ENCODE data around the gene ENPP7.

ENPP7 gene

GRCh38 chr17:79765708-79766107, 35.0 kb downstream of the ENPP7 start:
- TF ChIP-seq FOXP2 (optimal IDR thresholded peaks at IDR 0.05; ENCODE audit: borderline replicate concordance, extremely low read depth, extremely low read length, insufficient read depth) = no peak
- no peak for TF ChIP-seq POLR2AphosphoS5 (IDR thresholded peaks at IDR 0.05; ENCODE audit: low read depth, low read length)
- TF ChIP-seq REST (IDR thresholded peaks at IDR 0.05; ENCODE audit: insufficient read depth in 1 of 2, low read depth in 2 of 2, low read length in 2 of 2) = no peak
- TF ChIP-seq TAF1 (IDR thresholded peaks at IDR 0.05; ENCODE audit: borderline replicate concordance, insufficient read depth, low read length) = no peak
- no peak for TF ChIP-seq SIN3A (IDR thresholded peaks at IDR 0.05; ENCODE audit: borderline replicate concordance, insufficient read depth, low read length)

GRCh38 chr17:79769570-79770506, 39.1 kb downstream of the ENPP7 start:
- TF ChIP-seq REST (IDR thresholded peaks at IDR 0.05; ENCODE audit: insufficient read depth in 1 of 2, low read depth in 2 of 2, low read length in 2 of 2) (no peak), POLR2AphosphoS5 (IDR thresholded peaks at IDR 0.05; ENCODE audit: low read depth, low read length) (no peak), TAF1 (IDR thresholded peaks at IDR 0.05; ENCODE audit: borderline replicate concordance, insufficient read depth, low read length) (no peak), SIN3A (IDR thresholded peaks at IDR 0.05; ENCODE audit: borderline replicate concordance, insufficient read depth, low read length) (no peak), FOXP2 (optimal IDR thresholded peaks at IDR 0.05; ENCODE audit: borderline replicate concordance, extremely low read depth, extremely low read length, insufficient read depth) (no peak)

DNA sequence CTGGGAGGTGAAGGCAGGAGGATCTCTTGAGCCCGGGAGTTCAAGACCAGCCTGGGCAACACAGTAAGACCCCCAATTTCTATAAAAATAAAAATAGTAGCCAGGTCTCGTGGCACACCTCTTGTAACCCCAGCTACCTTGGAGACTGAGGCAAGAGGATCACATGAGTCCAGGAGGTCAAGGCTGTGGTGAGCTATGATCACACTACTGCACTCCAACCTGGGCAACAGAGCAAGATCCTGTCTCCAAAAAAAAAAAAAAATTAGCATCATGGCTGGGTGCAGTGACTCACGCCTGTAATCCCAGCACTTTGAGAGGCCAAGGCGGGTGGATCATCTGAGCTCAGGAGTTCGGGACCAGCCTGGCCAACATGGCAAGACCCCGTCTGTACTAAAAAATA, 40.5 kb downstream of the ENPP7 start:
- no peak for TF ChIP-seq FOXP2 (optimal IDR thresholded peaks at IDR 0.05; ENCODE audit: borderline replicate concordance, extremely low read depth, extremely low read length, insufficient read depth)
- no peak for TF ChIP-seq POLR2AphosphoS5 (IDR thresholded peaks at IDR 0.05; ENCODE audit: low read depth, low read length)
- TF ChIP-seq TAF1 (IDR thresholded peaks at IDR 0.05; ENCODE audit: borderline replicate concordance, insufficient read depth, low read length) = no peak
- no peak for TF ChIP-seq REST (IDR thresholded peaks at IDR 0.05; ENCODE audit: insufficient read depth in 1 of 2, low read depth in 2 of 2, low read length in 2 of 2)
- no peak for TF ChIP-seq SIN3A (IDR thresholded peaks at IDR 0.05; ENCODE audit: borderline replicate concordance, insufficient read depth, low read length)

DNA sequence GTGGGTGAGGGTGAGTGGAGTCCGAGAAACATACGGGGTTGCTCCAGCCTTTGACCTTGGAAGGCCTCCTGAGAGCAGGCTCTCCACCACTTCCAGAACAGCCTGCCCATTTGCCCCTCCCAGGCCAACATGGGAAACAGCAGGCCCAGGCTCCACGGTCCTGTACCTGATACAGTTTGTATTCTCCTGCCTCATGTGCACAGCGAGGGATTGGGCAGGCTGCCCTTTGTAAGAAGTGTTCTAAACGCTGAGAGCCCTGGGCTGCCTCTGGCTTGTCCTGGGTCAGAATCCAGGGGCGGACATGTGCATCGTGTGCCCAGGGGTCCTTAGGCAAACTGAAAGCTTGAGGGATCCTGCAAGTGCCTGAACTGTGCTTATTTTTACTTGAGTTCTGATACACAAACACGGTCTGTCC, 43.8 kb downstream of the ENPP7 start:
- TF ChIP-seq REST (IDR thresholded peaks at IDR 0.05; ENCODE audit: insufficient read depth in 1 of 2, low read depth in 2 of 2, low read length in 2 of 2) (no peak), TAF1 (IDR thresholded peaks at IDR 0.05; ENCODE audit: borderline replicate concordance, insufficient read depth, low read length) (no peak), SIN3A (IDR thresholded peaks at IDR 0.05; ENCODE audit: borderline replicate concordance, insufficient read depth, low read length) (no peak), FOXP2 (optimal IDR thresholded peaks at IDR 0.05; ENCODE audit: borderline replicate concordance, extremely low read depth, extremely low read length, insufficient read depth) (no peak), POLR2AphosphoS5 (IDR thresholded peaks at IDR 0.05; ENCODE audit: low read depth, low read length) (no peak)
